SU-DHL-6 (cell line): ENCODE measurements around the gene SESN3.

Experiments
- H2AFZ ChIP-seq: fragments of 200-600 bp; sonication (generic); 2 replicates; pipeline ENCODE4 v1.6.1; 2014; ENCODE audit warnings: low read depth, mild to moderate bottlenecking, moderate library complexity, mixed read lengths, antibody characterized with exemption, low read length; ENCODE audit not compliant: severe bottlenecking
- H3F3A ChIP-seq: fragments of 200-600 bp; shearing (Covaris generic); 2 replicates; pipeline ENCODE4 v1.6.0; 2016; ENCODE audit warnings: antibody characterized with exemption, mild to moderate bottlenecking; ENCODE audit not compliant: insufficient read depth
- H3K27ac ChIP-seq: fragments of 200-600 bp; sonication (generic); 2 replicates; pipeline ENCODE4 v1.5.1; 2016; ENCODE audit warnings: low read depth, mild to moderate bottlenecking, low read length, moderate library complexity, mixed read lengths
- H3K27me3 ChIP-seq: fragments of 200-600 bp; sonication (generic), shearing (Covaris generic); 2 replicates; pipeline ENCODE4 v1.6.0; 2014; ENCODE audit warnings: mild to moderate bottlenecking, low read length
- H3K36me3 ChIP-seq: fragments of 200-600 bp; sonication (generic); 2 replicates; pipeline ENCODE4 v1.6.1; 2014; ENCODE audit warnings: mild to moderate bottlenecking, low read length, mixed read lengths
- H3K4me2 ChIP-seq: fragments of 300-600, 200-600 bp; shearing (Covaris generic), sonication (generic); 2 replicates; pipeline ENCODE4 v1.6.0; 2014; ENCODE audit warnings: low read length, low read depth, mild to moderate bottlenecking; ENCODE audit not compliant: poor library complexity, severe bottlenecking
- H3K4me3 ChIP-seq: fragments of 200-600 bp; sonication (generic); 2 replicates; pipeline ENCODE4 v1.5.1; 2014; ENCODE audit warnings: antibody characterized with exemption, low read length, mild to moderate bottlenecking, mixed read lengths; ENCODE audit not compliant: insufficient read depth, poor library complexity, severe bottlenecking
- H3K79me2 ChIP-seq: fragments of 200-600 bp; sonication (generic); 2 replicates; pipeline ENCODE4 v1.6.1; 2014; ENCODE audit warnings: mild to moderate bottlenecking, low read length, moderate library complexity; ENCODE audit not compliant: insufficient read depth
- H3K9ac ChIP-seq: fragments of 200-600 bp; sonication (generic); 2 replicates; pipeline ENCODE4 v1.7.0; 2014; ENCODE audit warnings: mild to moderate bottlenecking, low read length
- H3K9me2 ChIP-seq: fragments of 200-600 bp; sonication (generic); replicated peaks from 2 replicates; pipeline ENCODE4 v1.6.1; 2014; ENCODE audit warnings: low read length; ENCODE audit not compliant: insufficient read depth
- H3K9me3 ChIP-seq: fragments of 200-600 bp; sonication (generic); 2 replicates; pipeline ENCODE4 v1.6.1; 2014; ENCODE audit warnings: low read length, mixed read lengths; ENCODE audit not compliant: insufficient read depth
- H4K20me1 ChIP-seq: fragments of 200-600 bp; sonication (generic); 2 replicates; pipeline ENCODE4 v1.6.1; 2014; ENCODE audit warnings: low read depth, mild to moderate bottlenecking, antibody characterized with exemption, low read length, moderate library complexity, mixed read lengths
- CTCF ChIP-seq: fragments of 200-600 bp; sonication (generic); IDR thresholded peaks from one replicate; pipeline ENCODE4 v1.5.1; 2017; ENCODE audit warnings: antibody characterized with exemption, mild to moderate bottlenecking, low read length, moderate library complexity; ENCODE audit not compliant: insufficient read depth, poor library complexity, severe bottlenecking
- EZH2phosphoT487 ChIP-seq: fragments of 200-600 bp; sonication (generic), shearing (Covaris generic); conservative IDR thresholded peaks from 2 replicates; pipeline ENCODE4 v1.6.1; 2018; ENCODE audit warnings: mild to moderate bottlenecking, antibody characterized with exemption, low read length, moderate library complexity, mixed read lengths

The SESN3 gene

DNA sequence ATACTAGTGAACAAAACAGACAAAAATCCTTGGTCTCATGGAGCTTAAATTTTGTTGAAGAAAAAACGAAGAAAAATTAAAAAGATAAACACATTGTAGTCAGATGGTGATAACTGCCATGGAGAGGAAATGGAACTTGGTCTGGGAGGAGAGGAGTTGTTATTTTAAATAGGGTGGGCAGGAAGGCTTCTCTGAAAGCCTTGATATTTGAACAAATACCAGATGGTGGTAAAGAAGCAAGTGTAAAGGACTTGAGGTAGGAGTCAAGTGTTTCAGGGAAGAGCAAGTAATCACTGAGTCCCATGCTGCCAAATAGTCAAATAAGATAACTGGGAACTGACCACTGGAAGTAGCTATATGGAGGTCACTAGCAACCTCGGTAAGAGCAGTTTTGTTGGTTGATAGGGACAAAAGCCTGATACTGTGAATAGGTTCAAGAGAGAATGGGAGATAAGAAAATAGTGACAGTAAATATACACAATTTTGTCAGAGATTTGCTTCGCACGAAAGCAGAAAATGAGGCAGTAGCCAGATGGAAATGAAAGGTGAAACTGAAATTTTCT is 55.1 kb downstream of the SESN3 start:
- Histone ChIP-seq H3K4me2 (no peak overlapping the region), H3K27me3 (no peaks in the 10 kb centered on the region), H3K4me3 (no peak overlapping the region), H3K9me3 (no peaks in the 10 kb centered on the region), H3K36me3 (no peaks in the 10 kb centered on the region), H2AFZ (no peak overlapping the region), H3K9me2 (no peaks in the 10 kb centered on the region), H3K79me2 (no peaks in the 10 kb centered on the region), H3F3A (no peaks in the 10 kb centered on the region), H4K20me1 (no peaks in the 10 kb centered on the region), H3K9ac (no peak overlapping the region), H3K27ac (no peak overlapping the region)
- no peak for TF ChIP-seq CTCF
- TF ChIP-seq EZH2phosphoT487, result no peak

- Histone ChIP-seq H3K79me2 (no peaks in the 10 kb centered on the region), H3K9me3 (no peaks in the 10 kb centered on the region), H3K4me2 (no peak overlapping the region), H3K4me3 (no peak overlapping the region), H4K20me1 (no peaks in the 10 kb centered on the region), H3K27ac (no peak overlapping the region), H2AFZ (no peak overlapping the region), H3K9me2 (no peaks in the 10 kb centered on the region), H3K36me3 (no peaks in the 10 kb centered on the region), H3F3A (no peaks in the 10 kb centered on the region), H3K27me3 (no peaks in the 10 kb centered on the region), H3K9ac (no peak overlapping the region)
- TF ChIP-seq EZH2phosphoT487, result no peak
- no peak for TF ChIP-seq CTCF
Measured at GRCh38 chr11:95170294-95170693, 60.7 kb downstream of the SESN3 start.

GRCh38 chr11:95166781-95167180 is 64.2 kb downstream of the SESN3 start:
- TF ChIP-seq EZH2phosphoT487, result no peak
- TF ChIP-seq CTCF, result no peak
- Histone ChIP-seq H3K27me3 (no peaks in the 10 kb centered on the region), H3K4me3 (no peak overlapping the region), H4K20me1 (no peaks in the 10 kb centered on the region), H3K9me2 (no peaks in the 10 kb centered on the region), H3K79me2 (no peaks in the 10 kb centered on the region), H3K4me2 (no peak overlapping the region), H3K36me3 (no peaks in the 10 kb centered on the region), H3K9me3 (no peaks in the 10 kb centered on the region), H3K27ac (no peak overlapping the region), H2AFZ (no peak overlapping the region), H3F3A (no peaks in the 10 kb centered on the region), H3K9ac (no peak overlapping the region)

GRCh38 chr11:95165638-95166037 is 65.4 kb downstream of the SESN3 start:
- H3K9me3 ChIP-seq, result no peaks in the 10 kb centered on the region
- no peak for TF ChIP-seq EZH2phosphoT487
- TF ChIP-seq CTCF, result no peak

More at GRCh38 chr11:95165638-95166037, 65.4 kb downstream of the SESN3 start:
- Histone ChIP-seq H3F3A (no peaks in the 10 kb centered on the region), H3K4me3 (no peak overlapping the region), H3K27me3 (no peaks in the 10 kb centered on the region), H3K27ac (no peak overlapping the region), H3K9me2 (no peaks in the 10 kb centered on the region), H4K20me1 (no peaks in the 10 kb centered on the region), H3K9ac (no peak overlapping the region), H3K79me2 (no peaks in the 10 kb centered on the region), H2AFZ (no peak overlapping the region), H3K36me3 (no peaks in the 10 kb centered on the region), H3K4me2 (no peak overlapping the region)
